Measurements from ENCODE around the gene ABL1.

Gene ABL1

DNA sequence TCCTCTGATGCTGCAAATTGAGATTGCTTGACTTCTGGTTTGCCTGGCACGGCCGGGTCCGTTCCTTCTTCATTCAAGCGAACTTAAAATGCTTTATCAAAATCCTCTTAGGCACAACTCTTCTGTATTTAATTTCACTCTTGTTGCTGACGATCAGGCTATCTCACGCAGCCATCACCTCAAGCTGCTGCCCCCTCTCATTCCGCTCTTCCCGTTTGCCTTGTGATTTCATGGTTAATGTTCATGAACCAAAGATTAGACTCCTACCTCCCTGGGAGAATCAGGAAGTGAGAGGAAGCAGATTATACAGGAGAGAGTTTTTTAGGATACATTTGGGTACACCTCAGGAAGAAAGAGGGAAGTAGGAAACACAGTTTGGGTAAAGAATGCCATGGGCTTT lies 38.9 kb downstream of the ABL1 start:
- no peak for DNase-seq

DNA sequence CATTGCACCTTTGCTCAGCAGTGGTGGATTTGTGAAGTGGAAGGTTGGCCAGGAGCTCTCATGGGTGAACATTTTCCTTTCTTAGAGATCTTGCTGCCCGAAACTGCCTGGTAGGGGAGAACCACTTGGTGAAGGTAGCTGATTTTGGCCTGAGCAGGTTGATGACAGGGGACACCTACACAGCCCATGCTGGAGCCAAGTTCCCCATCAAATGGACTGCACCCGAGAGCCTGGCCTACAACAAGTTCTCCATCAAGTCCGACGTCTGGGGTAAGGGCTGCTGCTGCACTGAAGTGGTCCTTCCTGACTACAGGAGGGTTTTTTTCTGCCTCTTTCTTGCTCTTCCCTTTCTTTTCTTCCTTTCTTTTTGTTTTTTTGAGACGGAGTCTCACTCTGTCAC lies 39.7 kb downstream of the ABL1 start:
- DNase-seq = no peak

DNA sequence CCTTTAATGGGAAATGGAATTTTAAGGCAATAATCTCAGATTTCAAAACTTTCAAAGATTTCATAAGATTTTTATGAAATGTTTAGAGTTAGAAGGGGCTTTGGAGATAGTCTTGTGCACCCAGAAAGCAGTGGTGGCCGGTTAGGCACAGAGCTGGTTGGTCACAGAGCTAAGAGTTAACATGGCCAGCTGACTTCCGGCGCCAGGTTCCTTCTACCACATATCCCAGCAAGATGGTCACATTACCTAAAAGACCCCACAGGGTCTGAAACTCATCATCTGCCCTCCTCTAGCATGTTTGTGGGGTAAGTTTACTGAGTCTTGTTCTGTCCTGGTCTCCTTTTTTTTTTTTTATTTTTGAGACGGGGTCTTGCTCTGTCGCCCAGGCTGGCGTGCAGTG lies 42.2 kb downstream of the ABL1 start:
- no peak for DNase-seq

GRCh38 chr9:130878295-130878694 lies 43.2 kb downstream of the ABL1 start:
- no peak for DNase-seq

DNA sequence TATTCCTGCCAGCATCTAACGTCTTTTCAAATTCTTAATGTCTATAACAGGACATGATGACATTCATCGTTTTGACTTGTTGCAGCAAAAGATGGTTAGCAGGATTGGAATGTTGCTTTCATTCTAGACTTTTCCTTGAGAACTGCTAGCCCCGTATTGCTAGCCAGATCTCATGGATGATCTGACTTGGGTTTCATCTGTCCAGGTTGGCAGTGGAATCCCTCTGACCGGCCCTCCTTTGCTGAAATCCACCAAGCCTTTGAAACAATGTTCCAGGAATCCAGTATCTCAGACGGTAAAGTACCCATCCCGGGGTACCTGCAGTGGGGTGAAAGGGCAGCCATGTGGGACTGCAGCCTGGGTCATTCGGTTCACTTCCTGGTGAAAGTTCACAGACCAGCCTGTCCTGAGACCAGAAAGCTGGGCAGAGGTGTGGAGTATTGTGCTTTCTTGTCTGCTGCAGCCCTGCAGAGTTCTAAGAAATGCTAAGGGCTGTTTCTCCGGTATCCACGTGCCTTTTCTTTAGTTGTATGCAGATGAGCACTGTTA lies 44.9 kb downstream of the ABL1 start:
- no peak for DNase-seq

DNA sequence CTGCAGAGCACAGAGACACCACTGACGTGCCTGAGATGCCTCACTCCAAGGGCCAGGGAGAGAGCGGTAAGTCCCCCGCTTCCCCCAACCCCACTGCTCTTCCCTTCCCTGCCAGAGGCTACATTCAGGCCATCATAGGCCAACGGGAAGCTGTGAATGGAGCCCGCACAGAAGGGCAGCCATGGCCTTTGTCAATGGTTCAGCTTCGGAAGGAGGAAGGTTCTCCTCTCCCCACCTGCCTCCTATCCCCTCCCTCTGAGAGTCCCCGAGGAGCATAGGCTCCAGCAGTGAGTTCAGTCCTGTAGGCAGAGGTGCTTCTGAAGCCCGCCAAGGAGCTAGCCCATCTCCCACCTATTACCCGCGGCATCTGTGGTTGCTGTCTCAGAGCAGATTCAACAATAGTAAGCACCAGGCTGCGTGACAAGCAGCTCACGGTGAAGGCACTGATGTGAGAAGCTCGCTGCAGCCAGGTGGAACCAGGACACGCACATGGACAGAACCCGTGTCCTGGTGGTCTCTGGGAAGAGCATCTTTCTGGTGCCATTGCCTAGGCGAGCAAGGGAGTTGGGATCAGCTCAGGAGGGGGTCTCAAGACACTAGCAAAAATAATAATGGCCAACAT lies 45.7 kb downstream of the ABL1 start:
- no peak for DNase-seq

DNA sequence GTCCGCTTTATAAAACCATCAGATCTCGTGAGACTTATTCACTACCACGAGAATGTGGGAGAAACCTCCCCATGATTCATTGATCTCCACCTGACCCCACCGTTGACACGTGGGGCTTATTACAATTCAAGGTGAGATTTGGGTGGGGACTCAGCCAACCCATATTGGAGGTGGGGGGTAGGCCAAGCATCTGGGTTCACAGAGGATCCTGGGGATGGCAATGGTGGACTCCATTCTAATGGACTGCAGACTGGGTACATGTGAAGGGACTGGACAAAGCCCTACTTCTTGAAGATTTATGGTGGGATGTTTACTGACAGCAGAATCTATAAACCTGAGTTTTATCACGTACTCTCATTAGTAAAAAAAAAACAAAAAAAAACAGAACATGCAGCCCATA lies 46.5 kb downstream of the ABL1 start:
- no peak for DNase-seq

- DNase-seq = no peak
Measured at GRCh38 chr9:130882696-130883225, 47.7 kb downstream of the ABL1 start.

GRCh38 chr9:130883479-130883878 lies 48.4 kb downstream of the ABL1 start:
- DNase-seq = no peak

GRCh38 chr9:130884111-130884531 lies 49.1 kb downstream of the ABL1 start:
- no peak for DNase-seq

DNA sequence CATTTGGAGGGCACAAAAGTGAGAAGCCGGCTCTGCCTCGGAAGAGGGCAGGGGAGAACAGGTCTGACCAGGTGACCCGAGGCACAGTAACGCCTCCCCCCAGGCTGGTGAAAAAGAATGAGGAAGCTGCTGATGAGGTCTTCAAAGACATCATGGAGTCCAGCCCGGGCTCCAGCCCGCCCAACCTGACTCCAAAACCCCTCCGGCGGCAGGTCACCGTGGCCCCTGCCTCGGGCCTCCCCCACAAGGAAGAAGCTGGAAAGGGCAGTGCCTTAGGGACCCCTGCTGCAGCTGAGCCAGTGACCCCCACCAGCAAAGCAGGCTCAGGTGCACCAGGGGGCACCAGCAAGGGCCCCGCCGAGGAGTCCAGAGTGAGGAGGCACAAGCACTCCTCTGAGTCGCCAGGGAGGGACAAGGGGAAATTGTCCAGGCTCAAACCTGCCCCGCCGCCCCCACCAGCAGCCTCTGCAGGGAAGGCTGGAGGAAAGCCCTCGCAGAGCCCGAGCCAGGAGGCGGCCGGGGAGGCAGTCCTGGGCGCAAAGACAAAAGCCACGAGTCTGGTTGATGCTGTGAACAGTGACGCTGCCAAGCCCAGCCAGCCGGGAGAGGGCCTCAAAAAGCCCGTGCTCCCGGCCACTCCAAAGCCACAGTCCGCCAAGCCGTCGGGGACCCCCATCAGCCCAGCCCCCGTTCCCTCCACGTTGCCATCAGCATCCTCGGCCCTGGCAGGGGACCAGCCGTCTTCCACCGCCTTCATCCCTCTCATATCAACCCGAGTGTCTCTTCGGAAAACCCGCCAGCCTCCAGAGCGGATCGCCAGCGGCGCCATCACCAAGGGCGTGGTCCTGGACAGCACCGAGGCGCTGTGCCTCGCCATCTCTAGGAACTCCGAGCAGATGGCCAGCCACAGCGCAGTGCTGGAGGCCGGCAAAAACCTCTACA lies 49.8 kb downstream of the ABL1 start:
- DNase-seq = no peak

DNA sequence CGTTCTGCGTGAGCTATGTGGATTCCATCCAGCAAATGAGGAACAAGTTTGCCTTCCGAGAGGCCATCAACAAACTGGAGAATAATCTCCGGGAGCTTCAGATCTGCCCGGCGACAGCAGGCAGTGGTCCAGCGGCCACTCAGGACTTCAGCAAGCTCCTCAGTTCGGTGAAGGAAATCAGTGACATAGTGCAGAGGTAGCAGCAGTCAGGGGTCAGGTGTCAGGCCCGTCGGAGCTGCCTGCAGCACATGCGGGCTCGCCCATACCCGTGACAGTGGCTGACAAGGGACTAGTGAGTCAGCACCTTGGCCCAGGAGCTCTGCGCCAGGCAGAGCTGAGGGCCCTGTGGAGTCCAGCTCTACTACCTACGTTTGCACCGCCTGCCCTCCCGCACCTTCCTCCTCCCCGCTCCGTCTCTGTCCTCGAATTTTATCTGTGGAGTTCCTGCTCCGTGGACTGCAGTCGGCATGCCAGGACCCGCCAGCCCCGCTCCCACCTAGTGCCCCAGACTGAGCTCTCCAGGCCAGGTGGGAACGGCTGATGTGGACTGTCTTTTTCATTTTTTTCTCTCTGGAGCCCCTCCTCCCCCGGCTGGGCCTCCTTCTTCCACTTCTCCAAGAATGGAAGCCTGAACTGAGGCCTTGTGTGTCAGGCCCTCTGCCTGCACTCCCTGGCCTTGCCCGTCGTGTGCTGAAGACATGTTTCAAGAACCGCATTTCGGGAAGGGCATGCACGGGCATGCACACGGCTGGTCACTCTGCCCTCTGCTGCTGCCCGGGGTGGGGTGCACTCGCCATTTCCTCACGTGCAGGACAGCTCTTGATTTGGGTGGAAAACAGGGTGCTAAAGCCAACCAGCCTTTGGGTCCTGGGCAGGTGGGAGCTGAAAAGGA lies 50.7 kb downstream of the ABL1 start:
- no peak for DNase-seq

DNA sequence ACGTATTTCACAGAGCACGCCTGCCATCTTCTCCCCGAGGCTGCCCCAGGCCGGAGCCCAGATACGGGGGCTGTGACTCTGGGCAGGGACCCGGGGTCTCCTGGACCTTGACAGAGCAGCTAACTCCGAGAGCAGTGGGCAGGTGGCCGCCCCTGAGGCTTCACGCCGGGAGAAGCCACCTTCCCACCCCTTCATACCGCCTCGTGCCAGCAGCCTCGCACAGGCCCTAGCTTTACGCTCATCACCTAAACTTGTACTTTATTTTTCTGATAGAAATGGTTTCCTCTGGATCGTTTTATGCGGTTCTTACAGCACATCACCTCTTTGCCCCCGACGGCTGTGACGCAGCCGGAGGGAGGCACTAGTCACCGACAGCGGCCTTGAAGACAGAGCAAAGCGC lies 51.9 kb downstream of the ABL1 start:
- DNase-seq = no peak

DNA sequence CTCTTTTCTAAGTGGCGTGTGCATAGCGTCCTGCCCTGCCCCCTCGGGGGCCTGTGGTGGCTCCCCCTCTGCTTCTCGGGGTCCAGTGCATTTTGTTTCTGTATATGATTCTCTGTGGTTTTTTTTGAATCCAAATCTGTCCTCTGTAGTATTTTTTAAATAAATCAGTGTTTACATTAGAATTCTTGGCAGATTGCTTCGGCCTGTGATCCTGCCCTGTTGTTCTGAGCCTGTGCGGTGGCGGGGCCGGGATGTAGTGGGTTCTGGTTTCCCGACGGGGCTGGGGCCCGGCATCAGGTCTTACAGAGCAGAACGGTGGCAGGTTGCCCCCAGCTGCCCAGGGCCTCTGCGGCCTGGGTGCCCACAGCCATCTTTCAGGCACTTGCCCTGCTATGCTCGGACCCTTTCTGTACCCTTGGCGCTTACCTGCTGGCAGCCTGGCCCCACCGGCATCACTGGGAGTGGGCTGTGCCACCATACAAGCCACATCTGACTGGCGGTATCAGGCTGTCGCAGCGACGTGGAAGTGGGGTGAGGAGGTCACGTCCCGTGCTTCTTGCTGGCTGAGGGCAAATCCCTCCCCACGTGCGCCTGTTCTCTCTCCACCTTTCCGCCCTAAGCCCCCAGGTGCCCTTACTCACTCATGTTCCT lies 52.6 kb downstream of the ABL1 start:
- DNase-seq = no peak

GRCh38 chr9:130888146-130888885 lies 53.3 kb downstream of the ABL1 start:
- DNase-seq = no peak

DNA sequence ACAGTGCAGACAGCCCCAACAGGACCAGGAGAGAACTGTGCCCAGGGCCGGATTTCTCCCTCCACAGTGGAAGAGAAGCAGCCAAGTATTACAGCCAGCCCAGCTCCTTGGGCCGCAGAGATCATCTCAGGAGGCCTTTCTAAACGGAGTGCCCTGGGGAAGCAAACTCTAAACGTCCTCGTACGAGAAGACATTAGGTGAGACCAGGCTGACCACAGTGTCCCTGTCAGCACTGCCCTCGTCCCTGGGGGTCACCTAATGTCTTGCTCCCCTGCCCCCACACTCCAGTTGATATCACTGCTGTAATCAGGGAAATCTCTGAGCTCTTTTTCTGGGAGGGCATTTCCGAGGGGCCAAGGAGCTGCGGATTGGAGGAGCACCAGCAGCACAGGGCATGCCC lies 55.1 kb downstream of the ABL1 start:
- DNase-seq = no peak

- DNase-seq = no peak
Measured at GRCh38 chr9:130890870-130891687, 56.0 kb downstream of the ABL1 start.

- DNase-seq = no peak
Measured at GRCh38 chr9:130891688-130892476, 56.8 kb downstream of the ABL1 start.

DNA sequence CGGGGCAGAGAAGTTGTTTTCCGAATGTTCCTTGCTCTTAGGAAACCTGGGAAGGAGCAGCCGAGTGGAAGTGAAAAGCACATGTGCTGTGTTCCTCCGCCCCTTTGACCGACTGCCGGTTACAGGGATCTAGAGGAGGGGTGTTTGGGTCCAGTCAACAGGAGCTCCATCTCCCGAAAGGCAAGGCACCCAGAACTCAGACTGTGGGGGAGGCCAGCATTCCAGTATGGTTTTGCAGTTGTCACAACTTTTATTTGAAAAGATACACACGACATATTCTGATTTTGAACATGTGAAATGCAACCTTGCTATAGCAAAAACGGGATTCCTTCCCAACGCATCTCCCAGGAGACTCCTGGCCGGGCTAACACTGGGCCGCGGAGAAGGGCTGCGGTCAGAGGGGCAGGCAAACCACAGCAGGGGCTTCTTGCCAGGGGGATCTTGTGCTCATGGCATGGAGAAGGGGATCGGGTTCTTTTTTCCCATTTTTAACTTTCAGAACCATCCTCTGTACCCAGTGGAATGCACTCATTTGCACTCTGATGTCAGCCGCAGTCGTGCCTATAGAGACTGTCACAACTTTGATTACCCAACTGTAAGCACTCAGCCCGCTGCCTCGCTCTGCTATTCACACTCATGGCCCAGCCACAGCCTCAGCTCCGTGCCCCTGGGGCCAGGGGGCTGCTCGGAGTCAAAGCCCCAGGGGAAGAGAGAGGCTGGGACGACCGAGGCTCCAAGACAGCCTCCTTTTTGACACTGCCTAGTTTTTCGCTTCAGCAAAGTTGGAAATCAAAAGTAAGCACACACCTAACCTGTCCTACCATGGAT lies 57.6 kb downstream of the ABL1 start:
- no peak for DNase-seq

Measured in activated CD8-positive, alpha-beta memory T cell treated with anti-CD3 and anti-CD28 coated beads for 24 hours (primary cell).